Measurements from ENCODE around the gene HDAC1. TPM values are rescaled to one million over a fixed set of nuclear protein-coding genes. Genes with fewer than 3 reads are reported as not detected.
A peak's percentile ranks its signal among the peaks of the same experiment; 100 is the strongest.

Gene HDAC1
- total and polyA plus RNA-seq, 2 of the 4 experiments (the other 2 are of a cell fraction): 95.5 to 139 TPM

GRCh38 chr1:32339363-32339978 is 47.6 kb downstream of the HDAC1 start:
- no peak overlapping the region for H2BK5ac ChIP-seq (ENCODE audit: low read depth, low read length, poor library complexity, severe bottlenecking)
- peak overlapping the region; percentile 69 for H2AK9ac ChIP-seq (replicated peaks; ENCODE audit: low read depth, low read length, poor library complexity)
- no peak overlapping the region for H4K91ac ChIP-seq (ENCODE audit: insufficient read depth, low read depth, low read length)
- H4K5ac ChIP-seq (ENCODE audit: low read depth, low read length): no peak overlapping the region
- H3K4ac ChIP-seq (ENCODE audit: low read depth, low read length): no peak overlapping the region
- H3K4me3 ChIP-seq (ENCODE audit: insufficient read depth, low read depth, low read length): no peak overlapping the region
- no peak overlapping the region for H3K9ac ChIP-seq (ENCODE audit: low read depth, low read length)
- peaks cover 2% of the 10 kb centered on the region; the same call in 1 of the 2 replicates for H3K36me3 ChIP-seq (ENCODE audit: control insufficient read depth, insufficient read depth, low read length)
- H2BK15ac ChIP-seq (ENCODE audit: low read depth, low read length): no peak overlapping the region
- intact Hi-C loops (cut with micrococcal nuclease) (loop anchor here (5.0 kb wide), 1 partner anchor 53 kb away; the partner anchor contains the start of gene BSDC1), dilution Hi-C loops (cut with HindIII; ENCODE audit: low sequenced_read_pairs, unreplicated experiment) (no loop called here), in situ Hi-C loops (cut with MboI; ENCODE audit: low sequenced_read_pairs) (no loop called here)
- POLR2A ChIA-PET (ENCODE audit: unreplicated experiment): no interaction called here
- TF ChIP-seq SMC3 (IDR thresholded peaks at IDR 0.05; ENCODE audit: low read depth, low read length): peak; percentile 7; the same call in 1 of the 2 replicates
- TF ChIP-seq BHLHE40 (IDR thresholded peaks at IDR 0.05; ENCODE audit: low read depth, low read length): no peak
- TF ChIP-seq FOS (IDR thresholded peaks at IDR 0.05; ENCODE audit: low read depth, low read length): peak; percentile 72
- TF ChIP-seq NFE2L2 (IDR thresholded peaks at IDR 0.05; ENCODE audit: low read depth, low read length): no peak
- H2BK120ac ChIP-seq (ENCODE audit: low read depth, low read length): no peak overlapping the region
- no peak overlapping the region for H3K56ac ChIP-seq (ENCODE audit: extremely low read depth, insufficient read depth, low read length)
- H3K79me1 ChIP-seq (ENCODE audit: low read depth in 1 of 2, low read length in 2 of 2): peaks cover 1 to 11% of the 10 kb centered on the region in 2 experiments; a peak in 3 of 4 replicates
- DNase-seq: peak; percentile 86
- ATAC-seq (ENCODE audit: low read depth): no peak
- no peak overlapping the region for H3K14ac ChIP-seq (replicated peaks; ENCODE audit: low read depth, low read length)
- no peak overlapping the region for H3K18ac ChIP-seq (ENCODE audit: low read depth, low read length)
- H3K9me3 ChIP-seq (ENCODE audit: control insufficient read depth, insufficient read depth, low read length): no peaks in the 10 kb centered on the region
- no peaks in the 10 kb centered on the region for H3K27me3 ChIP-seq (ENCODE audit: control insufficient read depth, insufficient read depth, low read length)
- peaks cover 9% of the 10 kb centered on the region for H4K20me1 ChIP-seq (ENCODE audit: insufficient read depth, low read length)
- H3K23ac ChIP-seq (ENCODE audit: low read depth, low read length): 0 out of 2 replicates have a peak overlapping the region, but pooled peaks have one; percentile 46
- 58% methylated on average over 2 of the region's 5 CpGs; no CpG with 5 or more reads in 1 of the 2 experiments for WGBS, 2 experiments (ENCODE audit: extremely low coverage in 2 of 2, insufficient read length in 1 of 2)
- H3K9me1 ChIP-seq (ENCODE audit: insufficient read depth, low read length): no peaks in the 10 kb centered on the region; the same call in 1 of the 2 replicates
- H3K4me2 ChIP-seq (ENCODE audit: low read depth, low read length): no peak overlapping the region
- H2AFZ ChIP-seq (replicated peaks; ENCODE audit: low read length, poor library complexity): no peak overlapping the region
- no TSS peak for BruUV-seq (replicated peaks)
- no peak overlapping the region; the same call in 1 of the 2 replicates for H2AK5ac ChIP-seq (ENCODE audit: low read depth, low read length)
- no peak overlapping the region for H3K27ac ChIP-seq (ENCODE audit: insufficient read depth, low read length)
- peaks cover 5% of the 10 kb centered on the region for H3K4me1 ChIP-seq (ENCODE audit: control insufficient read depth, insufficient read depth, low read length)
- CTCF ChIA-PET: interaction anchor here (0.6 kb wide), 1 partner anchor 15 kb away, joined by 4 read pairs; no protein-coding TSS in a partner anchor
- no peak overlapping the region for H4K8ac ChIP-seq (ENCODE audit: low read depth in 2 of 2, low read length in 2 of 2)
- H2BK20ac ChIP-seq (ENCODE audit: low read depth, low read length): no peak overlapping the region

All from IMR-90 (cell line).